GM20431 (cell line): Measurements from ENCODE around the gene PLD5.
"Not testable (repeated sequence)": the region's sequence is repeated elsewhere in the genome, so short reads cannot be mapped to it uniquely, and the experiment has no call there.

Experiments used
- in situ Hi-C: fragments of 300-500 bp; cut with MseI, MboI; formaldehyde crosslinking; loops from one replicate; pipeline ENCODE4 v1.15.0; 2020; ENCODE audit warnings: low sequenced_read_pairs; ENCODE audit not compliant: unreplicated experiment

The PLD5 gene

GRCh38 chr1:242308681-242309080 lies 215.8 kb downstream of the PLD5 start:
- in situ Hi-C loops: not testable (repeated sequence)

- in situ Hi-C loops: not testable (repeated sequence)
Observed at GRCh38 chr1:242293781-242294180, 230.7 kb downstream of the PLD5 start.

GRCh38 chr1:242288067-242288466 lies 236.4 kb downstream of the PLD5 start:
- in situ Hi-C loops: not testable (repeated sequence)

- in situ Hi-C loops: not testable (repeated sequence)
Observed at GRCh38 chr1:242282758-242283485, 241.6 kb downstream of the PLD5 start.

- in situ Hi-C loops: not testable (repeated sequence)
Observed at GRCh38 chr1:242278406-242278805, 246.1 kb downstream of the PLD5 start.

- in situ Hi-C loops: not testable (repeated sequence)
Observed at GRCh38 chr1:242276769-242277168, 247.7 kb downstream of the PLD5 start.

- in situ Hi-C loops: not testable (repeated sequence)
Observed at GRCh38 chr1:242267004-242267403, 257.5 kb downstream of the PLD5 start.

GRCh38 chr1:242264419-242264818 lies 260.1 kb downstream of the PLD5 start:
- in situ Hi-C loops: not testable (repeated sequence)

GRCh38 chr1:242245255-242245654 lies 279.2 kb downstream of the PLD5 start:
- in situ Hi-C loops: no loop called here

- in situ Hi-C loops: no loop called here
Observed at GRCh38 chr1:242243472-242243871, 281.0 kb downstream of the PLD5 start.

GRCh38 chr1:242242983-242243382 lies 281.5 kb downstream of the PLD5 start:
- in situ Hi-C loops: no loop called here

- in situ Hi-C loops: no loop called here
Observed at GRCh38 chr1:242241936-242242335, 282.6 kb downstream of the PLD5 start.

GRCh38 chr1:242240691-242241090 lies 283.8 kb downstream of the PLD5 start:
- in situ Hi-C loops: no loop called here

- in situ Hi-C loops: no loop called here
Observed at GRCh38 chr1:242240077-242240476, 284.4 kb downstream of the PLD5 start.

- in situ Hi-C loops: no loop called here
Observed at GRCh38 chr1:242239398-242239797, 285.1 kb downstream of the PLD5 start.

GRCh38 chr1:242237051-242237450 lies 287.4 kb downstream of the PLD5 start:
- in situ Hi-C loops: no loop called here

GRCh38 chr1:242228991-242229390 lies 295.5 kb downstream of the PLD5 start:
- in situ Hi-C loops: no loop called here

GRCh38 chr1:242225767-242226573 lies 298.5 kb downstream of the PLD5 start:
- in situ Hi-C loops: no loop called here

- in situ Hi-C loops: not testable (repeated sequence)
Observed at GRCh38 chr1:242224878-242225766, 299.4 kb downstream of the PLD5 start.

GRCh38 chr1:242224461-242224860 lies 300.0 kb downstream of the PLD5 start:
- in situ Hi-C loops: no loop called here
